Neuronal stem cell (in vitro differentiated cells): ENCODE results near the gene ZBTB32.

Experiments used
- DNase-seq: peaks from one replicate; pipeline ENCODE4 v3.0.0-alpha.2; 2013; ENCODE audit warnings: low spot score
- H2AFZ ChIP-seq: one replicate; pipeline ENCODE4 v1.6.1; 2013; ENCODE audit warnings: mild to moderate bottlenecking, low read length, inconsistent platforms
- H2AK5ac ChIP-seq: 2 replicates; pipeline ENCODE4 v1.6.1; 2013; ENCODE audit warnings: low read depth, mild to moderate bottlenecking, inconsistent platforms, low read length, moderate library complexity, mixed read lengths
- H2BK120ac ChIP-seq: 2 replicates; pipeline ENCODE4 v1.6.1; 2013; ENCODE audit warnings: low read depth, mild to moderate bottlenecking, inconsistent platforms, low read length, moderate library complexity, mixed read lengths
- H2BK12ac ChIP-seq: one replicate; pipeline ENCODE4 v1.6.1; 2013; ENCODE audit warnings: low read length, inconsistent platforms
- H2BK15ac ChIP-seq: 2 replicates; pipeline ENCODE4 v1.6.1; 2013; ENCODE audit warnings: mild to moderate bottlenecking, low read length, inconsistent platforms, mixed read lengths
- H2BK5ac ChIP-seq: one replicate; pipeline ENCODE4 v1.6.1; 2013; ENCODE audit warnings: inconsistent platforms, mild to moderate bottlenecking, low read length, moderate library complexity
- H3K14ac ChIP-seq: one replicate; pipeline ENCODE4 v1.6.1; 2013; ENCODE audit warnings: low read length, inconsistent platforms
- H3K18ac ChIP-seq: 2 replicates; pipeline ENCODE4 v1.6.1; 2013; ENCODE audit warnings: low read length, inconsistent platforms
- H3K23ac ChIP-seq: 2 replicates; pipeline ENCODE4 v1.6.1; 2013; ENCODE audit warnings: low read depth, mild to moderate bottlenecking, mixed read lengths, low read length, inconsistent platforms; ENCODE audit not compliant: poor library complexity
- H3K27ac ChIP-seq: replicated peaks from 3 replicates; pipeline ENCODE4 v1.5.1; 2013; ENCODE audit warnings: low read length, inconsistent platforms
- H3K27me3 ChIP-seq, 3 experiments: 2 replicates each; pipeline ENCODE4 v1.6.1; 2013; ENCODE audit warnings: low read length in 3 of 3, mild to moderate bottlenecking in 2 of 3, inconsistent platforms in 1 of 3, low read depth in 1 of 3, mixed read lengths in 1 of 3, moderate library complexity in 1 of 3; ENCODE audit not compliant: control insufficient read depth in 3 of 3, insufficient read depth in 3 of 3
- H3K36me3 ChIP-seq, 2 donors: replicated peaks in 1 of 2; 2 replicates each; pipeline ENCODE4 v1.6.1; 2013; ENCODE audit warnings: low read length in 2 of 2; ENCODE audit not compliant: control insufficient read depth in 2 of 2, insufficient read depth in 2 of 2
- H3K4ac ChIP-seq: 2 replicates; pipeline ENCODE4 v1.6.1; 2013; ENCODE audit warnings: inconsistent platforms, mild to moderate bottlenecking, low read length, moderate library complexity
- H3K4me1 ChIP-seq, 2 donors: 1 replicate in 1 of 2; 2 replicates in 1 of 2; pipeline ENCODE4 v1.6.1; 2013; ENCODE audit warnings: low read length in 2 of 2, low read depth in 1 of 2; ENCODE audit not compliant: control insufficient read depth in 2 of 2, insufficient read depth in 1 of 2
- H3K4me2 ChIP-seq: one replicate; pipeline ENCODE4 v1.6.1; 2013; ENCODE audit warnings: mild to moderate bottlenecking, low read length, inconsistent platforms; ENCODE audit not compliant: insufficient read depth, poor library complexity, severe bottlenecking
- H3K4me3 ChIP-seq, 2 donors: 2 replicates each; pipeline ENCODE4 v1.5.1; 2013; ENCODE audit warnings: low read length in 2 of 2, mild to moderate bottlenecking in 2 of 2, inconsistent platforms in 1 of 2, moderate library complexity in 1 of 2
- H3K79me1 ChIP-seq: one replicate; pipeline ENCODE4 v1.6.1; 2013; ENCODE audit warnings: low read depth, mild to moderate bottlenecking, inconsistent platforms, low read length, moderate library complexity
- H3K9ac ChIP-seq: one replicate; pipeline ENCODE4 v1.6.1; 2013; ENCODE audit warnings: mild to moderate bottlenecking, low read depth, low read length, inconsistent platforms; ENCODE audit not compliant: poor library complexity
- H3K9me3 ChIP-seq, 2 donors: replicated peaks in 1 of 2; 2 replicates each; pipeline versions ENCODE3 to v1.6.1; 2013; ENCODE audit warnings: low read length in 2 of 2, mild to moderate bottlenecking in 2 of 2, inconsistent platforms in 1 of 2, low read depth in 1 of 2, mixed read lengths in 1 of 2, moderate library complexity in 1 of 2; ENCODE audit not compliant: control insufficient read depth in 2 of 2, insufficient read depth in 1 of 2
- H4K8ac ChIP-seq: one replicate; pipeline ENCODE4 v1.6.1; 2013; ENCODE audit warnings: low read depth, mild to moderate bottlenecking, inconsistent platforms, low read length, moderate library complexity
- H4K91ac ChIP-seq: one replicate; pipeline ENCODE4 v1.6.1; 2013; ENCODE audit warnings: low read length, low read depth, mild to moderate bottlenecking, inconsistent platforms; ENCODE audit not compliant: poor library complexity
- WGBS, 2 donors: extraction: QIAGEN DNeasy Blood & Tissue Kit; methylation state at CpG; one replicate each; pipeline ENCODE4 v1.1.7; 2013; ENCODE audit warnings: missing lambda C conversion rate in 2 of 2, mixed read lengths in 1 of 2; ENCODE audit not compliant: insufficient read length in 2 of 2, insufficient replicate concordance in 1 of 2; ENCODE audit errors: extremely low coverage in 2 of 2; 5-methylcytosine and 5-hydroxymethylcytosine counted together

The ZBTB32 gene

GRCh38 chr19:35716801-35717664 is 12.7 kb downstream of the ZBTB32 start:
- peak overlapping the region; percentile 97 for H3K9ac ChIP-seq
- WGBS, 2 donors, result no CpG with 5 or more reads among the region's 77 CpGs
- no peaks in the 10 kb centered on the region for H3K9me3 ChIP-seq
- H3K18ac ChIP-seq, result peak overlapping the region; percentile 98
- peak overlapping the region; percentile 96 for H2AFZ ChIP-seq
- peak overlapping the region; percentile 94 for H2BK15ac ChIP-seq
- H3K79me1 ChIP-seq, result peaks cover 18% of the 10 kb centered on the region
- H3K4me2 ChIP-seq, result peak overlapping the region; percentile 99
- peaks cover 15 to 21% of the 10 kb centered on the region in 2 donors for H3K4me1 ChIP-seq
- H3K4me3 ChIP-seq, result peak overlapping the region; percentile 74 to 84
- H3K27ac ChIP-seq, result peak overlapping the region; percentile 94
- H3K23ac ChIP-seq, result peak overlapping the region; percentile 92
- H2BK5ac ChIP-seq, result peak overlapping the region; percentile 98
- H3K36me3 ChIP-seq, result peaks cover 13 to 24% of the 10 kb centered on the region in 2 donors
- no peak overlapping the region for H4K91ac ChIP-seq
- peak overlapping the region; percentile 72 for H4K8ac ChIP-seq
- DNase-seq, result peak; percentile 95
- H2BK12ac ChIP-seq, result no peak overlapping the region
- peak overlapping the region; percentile 93 for H2BK120ac ChIP-seq
- peak overlapping the region; percentile 96 for H2AK5ac ChIP-seq
- peaks cover 0 to 5% (median 0%) of the 10 kb centered on the region in 3 experiments for H3K27me3 ChIP-seq
- peak overlapping the region; percentile 97 for H3K14ac ChIP-seq
- H3K4ac ChIP-seq, result peak overlapping the region; percentile 42

GRCh38 chr19:35717665-35718344 is 13.4 kb downstream of the ZBTB32 start, which contains the start of gene KMT2B:
Gene KMT2B (plus strand): TSS chr19:35718003. CDS start chr19:35718019, 16 bp downstream.
- H4K8ac ChIP-seq, result peak within 1 kb of the TSS; percentile 72

GRCh38 chr19:35718345-35719041 is 14.1 kb downstream of the ZBTB32 start:
- peak overlapping the region; percentile 97 for H3K9ac ChIP-seq
- H4K8ac ChIP-seq, result no peak overlapping the region
- peak overlapping the region; percentile 78 for H3K4me2 ChIP-seq
- no peaks in the 10 kb centered on the region for H3K9me3 ChIP-seq
- H3K4me1 ChIP-seq, result peaks cover 15 to 21% of the 10 kb centered on the region in 2 donors
- WGBS, 2 donors, result no CpG with 5 or more reads among the region's 42 CpGs
- DNase-seq, result peak; percentile 21
- H3K14ac ChIP-seq, result peak overlapping the region; percentile 90
- H3K4ac ChIP-seq, result no peak overlapping the region
- H2BK5ac ChIP-seq, result peak overlapping the region; percentile 87
- peaks cover 27 to 39% of the 10 kb centered on the region in 2 donors for H3K36me3 ChIP-seq
- H3K23ac ChIP-seq, result peak overlapping the region; percentile 31
- H3K18ac ChIP-seq, result peak overlapping the region; percentile 52
- peak overlapping the region; percentile 86 to 99 for H3K4me3 ChIP-seq
- H2AK5ac ChIP-seq, result peak overlapping the region; percentile 81
- H2AFZ ChIP-seq, result peak overlapping the region; percentile 47
- H2BK12ac ChIP-seq, result no peak overlapping the region
- H4K91ac ChIP-seq, result no peak overlapping the region
- peak overlapping the region; percentile 61 for H2BK120ac ChIP-seq
- peaks cover 0 to 5% (median 0%) of the 10 kb centered on the region in 3 experiments for H3K27me3 ChIP-seq
- H2BK15ac ChIP-seq, result peak overlapping the region; percentile 37
- H3K27ac ChIP-seq, result no peak overlapping the region
- H3K79me1 ChIP-seq, result peaks cover 22% of the 10 kb centered on the region

More at GRCh38 chr19:35717665-35718344, 13.4 kb downstream of the ZBTB32 start, which contains the start of gene KMT2B:
- peak within 1 kb of the TSS; percentile 81 for H2AK5ac ChIP-seq
- no CpG with 5 or more reads among the region's 109 CpGs for WGBS, 2 donors
- H2BK120ac ChIP-seq, result peak within 1 kb of the TSS; percentile 61
- no peak within 1 kb of the TSS for H4K91ac ChIP-seq
- peak within 1 kb of the TSS; percentile 96 for H3K18ac ChIP-seq
- peak within 1 kb of the TSS; percentile 94 for H3K27ac ChIP-seq
- H2BK15ac ChIP-seq, result peak within 1 kb of the TSS; percentile 37
- no peak within 1 kb of the TSS for H2BK12ac ChIP-seq
- H3K14ac ChIP-seq, result peak within 1 kb of the TSS; percentile 97
- H3K36me3 ChIP-seq, result peaks cover 20 to 32% of the 10 kb centered on the region in 2 donors
- peak within 1 kb of the TSS; percentile 42 for H3K4ac ChIP-seq
- H3K9me3 ChIP-seq, result no peaks in the 10 kb centered on the region
- H3K4me1 ChIP-seq, result peaks cover 15 to 21% of the 10 kb centered on the region in 2 donors
- H3K23ac ChIP-seq, result peak within 1 kb of the TSS; percentile 67
- peak within 1 kb of the TSS; percentile 99 for H3K4me2 ChIP-seq
- peaks cover 22% of the 10 kb centered on the region for H3K79me1 ChIP-seq
- H2AFZ ChIP-seq, result peak within 1 kb of the TSS; percentile 96
- peak within 1 kb of the TSS; percentile 86 to 99 for H3K4me3 ChIP-seq
- H3K27me3 ChIP-seq, result peaks cover 0 to 5% (median 0%) of the 10 kb centered on the region in 3 experiments
- H2BK5ac ChIP-seq, result peak within 1 kb of the TSS; percentile 98
- DNase-seq, result no peak
- peak within 1 kb of the TSS; percentile 97 for H3K9ac ChIP-seq
